Neural cell (in vitro differentiated cells): ENCODE results near the gene PIK3C2G. TPM values are rescaled to one million over a fixed set of nuclear protein-coding genes. Genes with fewer than 3 reads are reported as not detected.

ENCODE experiments used
- H2AFZ ChIP-seq: fragments of 200-600, 300-800 bp; sonication (generic), shearing (Covaris generic); 2 replicates; pipeline ENCODE4 v1.6.0; 2014; ENCODE audit warnings: low read depth, mild to moderate bottlenecking, antibody characterized with exemption, low read length, moderate library complexity
- H3F3A ChIP-seq: fragments of 200-600 bp; shearing (Covaris generic); 2 replicates; pipeline ENCODE4 v1.6.1; 2016; ENCODE audit warnings: mild to moderate bottlenecking, moderate library complexity, mixed read lengths, antibody characterized with exemption, low read length; ENCODE audit not compliant: insufficient read depth, poor library complexity, severe bottlenecking
- H3K27ac ChIP-seq: fragments of 200-600, 300-800 bp; sonication (generic), shearing (Covaris generic); 2 replicates; pipeline ENCODE4 v1.5.1; 2014; ENCODE audit warnings: mild to moderate bottlenecking, low read length, moderate library complexity
- H3K27me3 ChIP-seq: fragments of 300-800, 200-600 bp; sonication (generic), shearing (Covaris generic); 2 replicates; pipeline ENCODE4 v1.6.0; 2014; ENCODE audit warnings: mild to moderate bottlenecking, low read depth, low read length, moderate library complexity; ENCODE audit not compliant: insufficient read depth
- H3K36me3 ChIP-seq: fragments of 300-800, 200-600 bp; sonication (generic), shearing (Covaris generic); 2 replicates; pipeline ENCODE4 v1.5.1; 2014; ENCODE audit warnings: mild to moderate bottlenecking, antibody characterized with exemption, low read length, moderate library complexity; ENCODE audit not compliant: insufficient read depth
- H3K4me2 ChIP-seq: fragments of 300-800, 200-600 bp; sonication (generic), shearing (Covaris generic); 2 replicates; pipeline ENCODE4 v1.6.0; 2014; ENCODE audit warnings: mild to moderate bottlenecking, low read length
- H3K4me3 ChIP-seq: fragments of 300-800, 200-600 bp; sonication (generic), shearing (Covaris generic); 2 replicates; pipeline ENCODE4 v1.5.1; 2014; ENCODE audit warnings: mild to moderate bottlenecking, low read length, moderate library complexity
- H3K79me2 ChIP-seq: fragments of 200-600 bp; shearing (Covaris generic); replicated peaks from 2 replicates; pipeline ENCODE4 v1.6.0; 2014; ENCODE audit warnings: mild to moderate bottlenecking, low read length, moderate library complexity; ENCODE audit not compliant: insufficient read depth
- H3K9ac ChIP-seq: fragments of 300-800, 200-600 bp; sonication (generic), shearing (Covaris generic); 2 replicates; pipeline ENCODE4 v1.6.1; 2016; ENCODE audit warnings: mild to moderate bottlenecking, low read length, mixed read lengths
- H3K9me2 ChIP-seq: fragments of 200-600 bp; shearing (Covaris generic); 2 replicates; pipeline ENCODE4 v1.6.1; 2016; ENCODE audit warnings: mild to moderate bottlenecking, low read length, mixed read lengths; ENCODE audit not compliant: insufficient read depth
- H3K9me3 ChIP-seq: fragments of 200-600, 300-800 bp; sonication (generic), shearing (Covaris generic); 2 replicates; pipeline ENCODE4 v1.6.1; 2016; ENCODE audit warnings: mild to moderate bottlenecking, mixed run types, low read length, moderate library complexity, mixed read lengths
- H4K20me1 ChIP-seq: fragments of 200-600 bp; shearing (Covaris generic); 2 replicates; pipeline ENCODE4 v1.6.1; 2016; ENCODE audit warnings: mild to moderate bottlenecking, mixed run types; ENCODE audit not compliant: insufficient read depth
- EP300 ChIP-seq: fragments of 450-650 bp; conservative IDR thresholded peaks from 2 replicates; pipeline ENCODE4 v1.6.1; 2014; ENCODE audit warnings: antibody characterized with exemption, mild to moderate bottlenecking, moderate library complexity; ENCODE audit not compliant: poor library complexity, severe bottlenecking
- EZH2 ChIP-seq: fragments of 200-600, 300-800 bp; shearing (Covaris generic), sonication (generic); IDR thresholded peaks from 2 replicates; pipeline ENCODE4 v1.6.1; 2014; ENCODE audit warnings: antibody characterized with exemption, low read length, borderline replicate concordance, mild to moderate bottlenecking; ENCODE audit not compliant: insufficient read depth, poor library complexity, severe bottlenecking
- MXI1 ChIP-seq: fragments of 450-650 bp; conservative IDR thresholded peaks from 2 replicates; pipeline ENCODE4 v1.6.1; 2014; ENCODE audit warnings: antibody characterized with exemption, mild to moderate bottlenecking; ENCODE audit not compliant: poor library complexity, severe bottlenecking
- POLR2AphosphoS5 ChIP-seq: IDR thresholded peaks from 2 replicates; pipeline ENCODE4 v1.6.1; 2012
- RAD21 ChIP-seq: fragments of 450-650 bp; conservative IDR thresholded peaks from 2 replicates; pipeline ENCODE4 v1.6.1; 2014; ENCODE audit warnings: antibody characterized with exemption, mild to moderate bottlenecking, moderate library complexity
- SMC3 ChIP-seq: fragments of 450-650 bp; conservative IDR thresholded peaks from 2 replicates; pipeline ENCODE4 v1.6.1; 2014; ENCODE audit warnings: antibody characterized with exemption, mild to moderate bottlenecking, moderate library complexity; ENCODE audit not compliant: poor library complexity
- TAF1 ChIP-seq: IDR thresholded peaks from 2 replicates; pipeline ENCODE4 v1.6.1; 2012; ENCODE audit warnings: low read depth
- polyA plus RNA-seq: library from polyadenylated mRNA; depleted of rRNA; stranded (reverse); fragments of >200 nt; gene quantifications from 2 replicates; pipeline ENCODE4 v1.2.3, GENCODE V29; 2014
- TF ChIP-seq, protein P1 (sequence below): IDR thresholded peaks from 2 replicates; pipeline ENCODE4 v1.6.1; 2012; ENCODE audit warnings: borderline replicate concordance
- TF ChIP-seq, protein P2 (sequence below): fragments of 450-650 bp; IDR thresholded peaks from 2 replicates; pipeline ENCODE4 v1.5.1; 2014; ENCODE audit warnings: antibody characterized with exemption, mild to moderate bottlenecking, moderate library complexity; ENCODE audit not compliant: poor library complexity, severe bottlenecking

The PIK3C2G gene
- polyA plus RNA-seq, 1 donor from 2014 or later = not detected

DNA sequence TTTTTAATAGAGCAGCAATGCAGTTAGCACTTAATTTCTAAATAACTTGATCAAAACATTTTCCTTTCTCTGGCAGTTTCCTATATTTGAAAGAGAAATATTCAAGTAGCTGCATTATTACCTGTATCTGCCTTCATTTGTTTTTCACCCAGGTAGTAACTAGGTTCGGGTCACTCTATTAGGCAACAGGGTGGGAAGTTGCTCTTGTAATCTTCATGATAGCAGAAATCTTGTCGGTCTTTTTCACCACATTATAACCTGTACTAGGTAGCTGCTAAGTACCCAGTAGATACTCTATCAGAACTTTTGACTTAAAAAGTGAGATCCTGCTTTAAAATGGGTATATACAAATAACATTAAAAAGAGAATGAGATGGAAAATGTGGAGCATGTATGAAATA lies 2.4 kb upstream of the PIK3C2G start:
- Histone ChIP-seq H3K4me2 (no peak overlapping the region), H3K36me3 (no peaks in the 10 kb centered on the region), H3F3A (no peaks in the 10 kb centered on the region), H3K27me3 (no peaks in the 10 kb centered on the region), H3K4me3 (no peak overlapping the region), H3K9me2 (no peaks in the 10 kb centered on the region), H2AFZ (no peak overlapping the region), H3K9me3 (no peaks in the 10 kb centered on the region), H3K9ac (no peak overlapping the region), H3K79me2 (no peaks in the 10 kb centered on the region), H3K27ac (no peak overlapping the region), H4K20me1 (no peaks in the 10 kb centered on the region)
- TF ChIP-seq POLR2AphosphoS5 (no peak), EP300 (no peak), EZH2 (no peak), RAD21 (no peak), MXI1 (no peak), SMC3 (no peak), TAF1 (no peak)
- TF ChIP-seq, protein P1, sequence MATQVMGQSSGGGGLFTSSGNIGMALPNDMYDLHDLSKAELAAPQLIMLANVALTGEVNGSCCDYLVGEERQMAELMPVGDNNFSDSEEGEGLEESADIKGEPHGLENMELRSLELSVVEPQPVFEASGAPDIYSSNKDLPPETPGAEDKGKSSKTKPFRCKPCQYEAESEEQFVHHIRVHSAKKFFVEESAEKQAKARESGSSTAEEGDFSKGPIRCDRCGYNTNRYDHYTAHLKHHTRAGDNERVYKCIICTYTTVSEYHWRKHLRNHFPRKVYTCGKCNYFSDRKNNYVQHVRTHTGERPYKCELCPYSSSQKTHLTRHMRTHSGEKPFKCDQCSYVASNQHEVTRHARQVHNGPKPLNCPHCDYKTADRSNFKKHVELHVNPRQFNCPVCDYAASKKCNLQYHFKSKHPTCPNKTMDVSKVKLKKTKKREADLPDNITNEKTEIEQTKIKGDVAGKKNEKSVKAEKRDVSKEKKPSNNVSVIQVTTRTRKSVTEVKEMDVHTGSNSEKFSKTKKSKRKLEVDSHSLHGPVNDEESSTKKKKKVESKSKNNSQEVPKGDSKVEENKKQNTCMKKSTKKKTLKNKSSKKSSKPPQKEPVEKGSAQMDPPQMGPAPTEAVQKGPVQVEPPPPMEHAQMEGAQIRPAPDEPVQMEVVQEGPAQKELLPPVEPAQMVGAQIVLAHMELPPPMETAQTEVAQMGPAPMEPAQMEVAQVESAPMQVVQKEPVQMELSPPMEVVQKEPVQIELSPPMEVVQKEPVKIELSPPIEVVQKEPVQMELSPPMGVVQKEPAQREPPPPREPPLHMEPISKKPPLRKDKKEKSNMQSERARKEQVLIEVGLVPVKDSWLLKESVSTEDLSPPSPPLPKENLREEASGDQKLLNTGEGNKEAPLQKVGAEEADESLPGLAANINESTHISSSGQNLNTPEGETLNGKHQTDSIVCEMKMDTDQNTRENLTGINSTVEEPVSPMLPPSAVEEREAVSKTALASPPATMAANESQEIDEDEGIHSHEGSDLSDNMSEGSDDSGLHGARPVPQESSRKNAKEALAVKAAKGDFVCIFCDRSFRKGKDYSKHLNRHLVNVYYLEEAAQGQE = no peak

DNA sequence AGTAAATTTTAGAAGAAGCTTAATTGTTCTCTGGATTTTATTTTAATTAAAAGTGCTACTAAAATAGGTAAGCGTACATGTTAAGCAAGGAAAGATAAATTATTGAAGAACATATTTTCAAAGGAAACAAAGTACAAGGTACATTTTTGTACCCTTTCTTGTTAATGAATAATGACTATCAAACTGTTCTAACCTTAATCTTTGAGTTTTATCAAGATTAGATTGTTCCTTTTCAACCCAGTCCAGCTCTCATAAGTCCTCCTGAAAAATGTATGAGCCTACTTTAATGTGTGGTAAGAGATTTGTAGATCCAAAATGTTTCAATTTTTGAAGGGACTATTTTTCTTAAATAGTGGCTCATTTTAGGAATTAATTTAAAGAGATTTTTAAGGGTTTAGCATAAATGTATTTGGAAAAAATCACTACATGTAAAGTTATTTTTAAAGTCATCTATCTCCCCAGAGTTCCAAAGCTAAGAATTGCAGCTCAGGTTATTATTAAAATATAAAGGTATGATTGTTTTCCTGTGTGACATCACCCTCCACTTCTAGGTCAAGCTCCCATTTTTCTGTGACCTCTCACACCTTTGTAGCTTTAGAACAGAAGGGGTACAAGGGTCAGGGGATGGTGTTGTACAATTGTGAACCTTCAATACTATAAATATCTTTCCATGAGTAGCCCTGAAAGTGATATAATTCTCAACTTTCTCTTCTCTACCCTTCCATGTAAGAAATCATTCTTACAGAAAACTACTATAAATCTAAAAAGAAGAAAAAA lies 1.2 kb upstream of the PIK3C2G start:
- no peaks in the 10 kb centered on the region for H4K20me1 ChIP-seq
- H3K27me3 ChIP-seq = no peaks in the 10 kb centered on the region
- TF ChIP-seq, protein P2, sequence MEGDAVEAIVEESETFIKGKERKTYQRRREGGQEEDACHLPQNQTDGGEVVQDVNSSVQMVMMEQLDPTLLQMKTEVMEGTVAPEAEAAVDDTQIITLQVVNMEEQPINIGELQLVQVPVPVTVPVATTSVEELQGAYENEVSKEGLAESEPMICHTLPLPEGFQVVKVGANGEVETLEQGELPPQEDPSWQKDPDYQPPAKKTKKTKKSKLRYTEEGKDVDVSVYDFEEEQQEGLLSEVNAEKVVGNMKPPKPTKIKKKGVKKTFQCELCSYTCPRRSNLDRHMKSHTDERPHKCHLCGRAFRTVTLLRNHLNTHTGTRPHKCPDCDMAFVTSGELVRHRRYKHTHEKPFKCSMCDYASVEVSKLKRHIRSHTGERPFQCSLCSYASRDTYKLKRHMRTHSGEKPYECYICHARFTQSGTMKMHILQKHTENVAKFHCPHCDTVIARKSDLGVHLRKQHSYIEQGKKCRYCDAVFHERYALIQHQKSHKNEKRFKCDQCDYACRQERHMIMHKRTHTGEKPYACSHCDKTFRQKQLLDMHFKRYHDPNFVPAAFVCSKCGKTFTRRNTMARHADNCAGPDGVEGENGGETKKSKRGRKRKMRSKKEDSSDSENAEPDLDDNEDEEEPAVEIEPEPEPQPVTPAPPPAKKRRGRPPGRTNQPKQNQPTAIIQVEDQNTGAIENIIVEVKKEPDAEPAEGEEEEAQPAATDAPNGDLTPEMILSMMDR = no peak
- no peak for TF ChIP-seq RAD21
- TF ChIP-seq EP300 = no peak
- no peak for TF ChIP-seq MXI1
- TF ChIP-seq TAF1 = no peak
- TF ChIP-seq, protein P1 = no peak
- TF ChIP-seq SMC3 = no peak
- no peak for TF ChIP-seq EZH2
- TF ChIP-seq POLR2AphosphoS5 = no peak
- no peaks in the 10 kb centered on the region for H3K9me2 ChIP-seq
- no peak overlapping the region for H2AFZ ChIP-seq
- no peaks in the 10 kb centered on the region for H3F3A ChIP-seq
- H3K4me3 ChIP-seq = no peak overlapping the region
- H3K9ac ChIP-seq = no peak overlapping the region
- H3K27ac ChIP-seq = no peak overlapping the region
- no peaks in the 10 kb centered on the region for H3K9me3 ChIP-seq
- no peaks in the 10 kb centered on the region for H3K36me3 ChIP-seq
- no peak overlapping the region for H3K4me2 ChIP-seq
- H3K79me2 ChIP-seq = no peaks in the 10 kb centered on the region
